Measurements from ENCODE around the gene TNFRSF13B. TPM values are rescaled to one million over a fixed set of nuclear protein-coding genes. Genes with fewer than 3 reads are reported as not detected.

TNFRSF13B gene
- total RNA-seq, 2 experiments from 2014 or later: not detected

GRCh38 chr17:16948587-16949376 lies 23.1 kb downstream of the TNFRSF13B start:
- ATAC-seq (ENCODE audit: low read depth) (no peak), DNase-seq (no peak)
- no peaks in the 10 kb centered on the region for H3K36me3 Mint-ChIP-seq
- no peak overlapping the region for H3K4me3 Mint-ChIP-seq
- no peak overlapping the region for H3K27ac Mint-ChIP-seq
- no peaks in the 10 kb centered on the region for H3K4me1 Mint-ChIP-seq
- POLR2A ChIA-PET: no interaction called here
- no peaks in the 10 kb centered on the region for H3K27me3 Mint-ChIP-seq
- peaks cover 10% of the 10 kb centered on the region for H3K9me3 Mint-ChIP-seq

DNA sequence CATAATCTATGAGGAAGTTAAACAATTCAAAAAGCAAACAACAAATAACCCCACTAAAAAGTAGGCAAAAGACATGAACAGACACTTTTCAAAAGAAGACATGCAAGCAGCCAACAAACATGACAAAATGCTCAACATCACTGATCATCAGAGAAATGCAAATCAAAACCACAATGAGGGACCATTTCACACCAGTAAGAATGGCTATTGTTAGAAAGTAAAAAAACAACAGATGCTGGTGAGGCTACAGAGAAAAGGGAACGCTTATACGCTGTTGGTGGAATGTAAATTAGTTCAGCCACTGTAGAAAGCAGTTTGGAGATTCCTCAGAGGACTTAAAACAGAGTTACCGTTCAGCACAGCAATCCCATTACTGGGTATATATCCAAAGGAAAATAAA lies 24.4 kb downstream of the TNFRSF13B start:
- ATAC-seq (ENCODE audit: low read depth): no peak
- Mint-ChIP-seq H3K27ac (no peak overlapping the region), H3K4me1 (no peaks in the 10 kb centered on the region), H3K27me3 (no peaks in the 10 kb centered on the region), H3K36me3 (no peaks in the 10 kb centered on the region), H3K9me3 (peaks cover 10% of the 10 kb centered on the region), H3K4me3 (no peak overlapping the region)
- POLR2A ChIA-PET: no interaction called here
- DNase-seq: no peak

GRCh38 chr17:16945663-16946218 lies 26.2 kb downstream of the TNFRSF13B start:
- POLR2A ChIA-PET: no interaction called here
- Mint-ChIP-seq H3K4me3 (no peak overlapping the region), H3K27ac (no peak overlapping the region), H3K36me3 (no peaks in the 10 kb centered on the region), H3K9me3 (peaks cover 10% of the 10 kb centered on the region), H3K27me3 (no peaks in the 10 kb centered on the region), H3K4me1 (no peaks in the 10 kb centered on the region)
- ATAC-seq (ENCODE audit: low read depth): no peak
- DNase-seq: no peak

DNA sequence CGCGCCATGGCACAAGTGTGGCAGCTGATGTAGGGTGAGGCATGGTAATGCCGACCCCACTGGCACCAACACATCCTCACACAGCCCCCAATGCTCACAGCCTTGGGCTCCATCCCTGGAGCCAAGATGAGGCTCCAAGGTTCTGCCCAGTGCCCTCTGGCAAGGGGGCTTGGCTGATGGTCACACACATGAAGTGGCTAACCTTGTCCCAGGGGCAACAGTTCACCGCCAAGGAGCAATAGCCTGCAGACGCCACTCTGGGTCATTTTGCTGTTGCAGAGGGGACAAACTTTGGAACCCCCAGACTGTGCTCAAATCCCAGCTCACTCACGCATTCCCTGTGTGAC lies 26.8 kb downstream of the TNFRSF13B start:
- H3K27me3 Mint-ChIP-seq: no peaks in the 10 kb centered on the region
- DNase-seq: no peak
- H3K4me3 Mint-ChIP-seq: no peak overlapping the region
- POLR2A ChIA-PET: no interaction called here
- H3K36me3 Mint-ChIP-seq: no peaks in the 10 kb centered on the region
- no peak overlapping the region for H3K27ac Mint-ChIP-seq
- H3K9me3 Mint-ChIP-seq: peaks cover 9% of the 10 kb centered on the region
- ATAC-seq (ENCODE audit: low read depth): no peak
- no peaks in the 10 kb centered on the region for H3K4me1 Mint-ChIP-seq

DNA sequence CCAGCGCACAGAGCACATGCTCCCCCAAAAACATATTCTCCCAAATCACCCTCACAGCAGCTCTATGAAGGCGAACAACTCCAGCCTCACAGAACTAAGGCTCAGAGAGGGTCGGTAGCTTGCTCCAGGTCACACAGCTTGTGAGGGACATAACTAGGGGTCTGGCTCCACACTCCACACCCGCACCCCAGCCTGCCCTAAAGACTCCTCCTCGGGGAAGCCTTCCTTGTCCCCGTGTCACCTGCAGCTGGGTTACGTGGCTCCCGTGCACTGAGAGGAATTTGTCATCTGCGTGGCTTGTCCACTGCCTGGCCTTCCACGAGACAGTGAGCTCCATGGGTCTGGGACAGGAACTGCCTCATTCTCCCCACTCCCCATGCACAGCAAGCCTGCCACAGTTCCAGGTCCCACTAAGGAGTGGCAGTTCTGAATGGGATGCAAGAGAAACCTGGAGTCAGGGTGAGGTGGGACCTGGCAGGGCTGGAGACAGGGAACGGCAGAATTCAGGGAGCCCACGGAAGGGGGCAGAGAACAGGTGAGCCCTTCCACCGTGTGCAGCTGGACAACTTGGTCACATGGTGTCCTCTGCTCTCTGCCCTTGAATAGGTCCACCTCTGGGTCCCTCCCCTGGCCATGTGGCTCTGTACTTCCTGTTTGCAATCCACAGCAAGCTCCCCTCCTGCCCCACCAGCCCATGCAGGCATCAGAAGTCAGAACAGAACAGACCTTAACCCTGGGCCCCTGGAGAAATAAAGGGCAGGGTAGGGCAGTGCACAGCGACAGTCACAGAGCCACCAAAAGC lies 27.4 kb downstream of the TNFRSF13B start:
- no peak for ATAC-seq (ENCODE audit: low read depth)
- Mint-ChIP-seq H3K9me3 (peaks cover 9% of the 10 kb centered on the region), H3K36me3 (no peaks in the 10 kb centered on the region), H3K27ac (no peak overlapping the region), H3K27me3 (no peaks in the 10 kb centered on the region), H3K4me3 (no peak overlapping the region), H3K4me1 (no peaks in the 10 kb centered on the region)
- DNase-seq: no peak
- POLR2A ChIA-PET: no interaction called here

DNA sequence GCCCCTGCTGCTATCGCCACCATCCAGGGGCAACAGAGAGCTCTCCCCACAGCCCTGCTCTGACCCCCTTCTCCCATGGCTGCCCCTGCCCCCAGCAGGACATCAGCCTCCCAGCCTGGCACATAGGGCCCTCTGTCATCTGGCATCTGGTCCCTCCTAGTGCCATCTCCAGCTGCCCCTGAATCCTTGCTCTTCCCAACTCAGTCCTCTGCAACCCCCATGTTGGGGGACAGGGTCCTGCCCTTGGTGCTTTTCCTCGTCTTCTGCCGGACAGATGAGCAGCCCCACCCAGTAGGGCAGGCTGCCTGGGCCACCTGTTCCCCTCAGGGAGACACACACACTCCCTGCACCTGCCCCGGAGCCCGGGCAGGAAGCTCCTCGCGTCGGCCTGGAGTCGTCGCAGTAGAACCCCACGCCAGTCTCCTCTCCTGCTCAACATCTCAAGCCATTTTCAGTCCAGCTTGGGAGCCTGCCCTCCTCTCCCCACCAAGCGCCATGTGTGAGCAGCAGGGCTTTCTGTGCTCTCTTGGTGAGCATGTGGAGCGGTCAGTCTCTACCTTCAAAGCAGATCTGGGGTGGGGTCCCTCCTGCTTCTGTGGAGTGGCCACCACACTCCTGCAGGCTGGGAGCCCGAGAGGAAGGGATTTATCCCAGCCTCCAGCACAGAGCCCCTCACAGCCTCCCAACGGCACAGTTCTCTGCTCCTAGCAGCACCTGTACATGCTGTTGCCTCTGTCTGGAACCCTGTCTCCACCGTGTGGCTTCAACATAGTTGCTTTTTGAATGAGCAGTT lies 28.2 kb downstream of the TNFRSF13B start:
- ATAC-seq (ENCODE audit: low read depth): no peak
- Mint-ChIP-seq H3K4me3 (no peak overlapping the region), H3K9me3 (peaks cover 6% of the 10 kb centered on the region), H3K27me3 (peaks cover 3% of the 10 kb centered on the region), H3K27ac (no peak overlapping the region), H3K4me1 (no peaks in the 10 kb centered on the region), H3K36me3 (no peaks in the 10 kb centered on the region)
- POLR2A ChIA-PET: no interaction called here
- no peak for DNase-seq

- Mint-ChIP-seq H3K4me3 (no peak overlapping the region), H3K27ac (no peak overlapping the region), H3K4me1 (no peaks in the 10 kb centered on the region), H3K9me3 (peaks cover 3% of the 10 kb centered on the region), H3K36me3 (no peaks in the 10 kb centered on the region), H3K27me3 (peaks cover 6% of the 10 kb centered on the region)
- no peak for ATAC-seq (ENCODE audit: low read depth)
- POLR2A ChIA-PET: no interaction called here
- no peak for DNase-seq
These were observed 28.9 kb downstream of the TNFRSF13B start for GRCh38 chr17:16943032-16943352.

DNA sequence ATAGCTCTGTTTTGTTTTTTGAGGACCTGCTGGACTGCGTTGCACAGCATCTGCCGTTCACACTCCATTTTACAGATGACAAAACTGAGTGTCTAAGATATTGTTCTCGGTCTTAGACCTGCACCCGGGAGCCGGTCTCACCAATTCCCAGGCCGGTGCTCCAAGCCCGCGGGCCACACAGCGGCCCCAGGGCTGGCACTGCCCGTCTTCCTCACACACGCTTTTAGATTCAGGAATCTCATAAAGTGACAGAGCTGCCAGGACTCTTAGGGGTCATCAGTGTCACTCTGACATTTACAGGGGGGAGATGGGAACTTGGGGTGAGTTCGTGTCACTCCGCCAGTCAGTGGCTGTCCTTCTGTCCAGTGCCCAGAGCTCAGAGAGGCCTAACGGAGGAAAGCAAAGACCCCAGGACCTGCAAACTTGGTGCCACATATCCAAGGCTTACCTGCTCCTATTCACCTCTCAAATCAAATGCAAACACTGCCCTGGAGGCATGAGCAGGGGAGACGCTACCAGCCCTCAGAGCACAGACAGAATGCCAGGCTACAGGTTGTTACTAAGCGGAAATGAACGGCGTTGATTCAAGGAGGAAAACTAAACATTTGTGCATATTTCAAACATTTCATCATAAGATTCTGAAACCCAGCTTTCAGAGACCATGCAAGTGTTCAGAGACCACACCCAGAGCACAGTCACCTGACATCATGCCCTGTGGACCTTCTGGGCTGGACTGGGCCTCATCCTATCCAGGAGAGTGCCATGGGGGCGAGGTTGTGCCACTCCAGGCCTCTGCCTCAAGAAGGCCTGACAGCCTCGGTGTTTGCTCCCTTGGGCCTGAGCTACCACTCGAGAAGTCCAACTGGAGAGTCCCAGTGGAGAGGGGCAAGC lies 29.5 kb downstream of the TNFRSF13B start:
- DNase-seq (no peak), ATAC-seq (ENCODE audit: low read depth) (no peak)
- Mint-ChIP-seq H3K4me3 (no peak overlapping the region), H3K27ac (no peak overlapping the region), H3K36me3 (no peaks in the 10 kb centered on the region), H3K27me3 (peaks cover 8% of the 10 kb centered on the region), H3K9me3 (peaks cover 3% of the 10 kb centered on the region), H3K4me1 (no peaks in the 10 kb centered on the region)
- POLR2A ChIA-PET: no interaction called here

- H3K27me3 Mint-ChIP-seq: peaks cover 8% of the 10 kb centered on the region
- DNase-seq (no peak), ATAC-seq (ENCODE audit: low read depth) (no peak)
- H3K4me1 Mint-ChIP-seq: no peaks in the 10 kb centered on the region
- no peak overlapping the region for H3K4me3 Mint-ChIP-seq
- no peak overlapping the region for H3K27ac Mint-ChIP-seq
- H3K36me3 Mint-ChIP-seq: no peaks in the 10 kb centered on the region
- POLR2A ChIA-PET: no interaction called here
- no peaks in the 10 kb centered on the region for H3K9me3 Mint-ChIP-seq
These were observed 30.6 kb downstream of the TNFRSF13B start for GRCh38 chr17:16941072-16942036.

DNA sequence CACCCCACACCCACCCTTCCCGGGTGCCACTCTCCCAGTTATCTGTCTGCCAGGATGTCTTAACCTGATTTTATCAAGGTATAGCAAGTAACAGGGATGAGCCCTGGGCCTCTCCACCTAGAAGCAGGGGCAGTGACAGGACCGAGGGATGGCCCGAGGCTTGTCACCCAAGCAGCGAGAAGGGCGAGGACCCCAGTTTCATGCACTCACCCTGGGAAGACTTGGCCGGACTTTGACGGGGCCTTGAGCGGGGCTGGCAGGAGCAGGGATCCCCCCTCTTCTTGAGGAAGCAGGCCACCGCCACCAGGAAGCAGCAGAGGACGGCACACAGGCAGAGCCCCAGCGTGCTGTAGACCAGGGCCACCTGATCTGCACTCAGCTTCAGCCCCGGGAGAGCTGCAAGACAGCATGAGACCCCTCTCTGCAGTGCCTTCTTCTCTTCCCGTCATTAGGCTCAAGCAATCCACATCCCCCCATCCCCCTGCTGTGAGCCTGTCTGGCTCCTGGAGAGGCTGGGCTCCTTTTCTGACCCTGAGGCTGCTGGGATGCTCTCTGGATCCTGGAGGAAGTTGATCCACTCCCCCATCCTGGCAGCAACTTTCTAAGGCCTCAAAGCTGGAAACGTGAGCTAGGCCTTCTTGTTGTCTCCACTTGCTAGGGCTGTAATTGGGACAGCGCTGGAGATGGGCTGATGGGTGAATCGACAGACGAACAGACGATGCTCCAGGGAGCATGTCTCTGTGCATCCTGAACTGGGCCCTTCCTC lies 31.6 kb downstream of the TNFRSF13B start:
- POLR2A ChIA-PET: no interaction called here
- Mint-ChIP-seq H3K27ac (no peak overlapping the region), H3K4me1 (no peaks in the 10 kb centered on the region), H3K4me3 (no peak overlapping the region), H3K9me3 (no peaks in the 10 kb centered on the region), H3K27me3 (peaks cover 8% of the 10 kb centered on the region), H3K36me3 (no peaks in the 10 kb centered on the region)
- ATAC-seq (ENCODE audit: low read depth) (no peak), DNase-seq (no peak)

DNA sequence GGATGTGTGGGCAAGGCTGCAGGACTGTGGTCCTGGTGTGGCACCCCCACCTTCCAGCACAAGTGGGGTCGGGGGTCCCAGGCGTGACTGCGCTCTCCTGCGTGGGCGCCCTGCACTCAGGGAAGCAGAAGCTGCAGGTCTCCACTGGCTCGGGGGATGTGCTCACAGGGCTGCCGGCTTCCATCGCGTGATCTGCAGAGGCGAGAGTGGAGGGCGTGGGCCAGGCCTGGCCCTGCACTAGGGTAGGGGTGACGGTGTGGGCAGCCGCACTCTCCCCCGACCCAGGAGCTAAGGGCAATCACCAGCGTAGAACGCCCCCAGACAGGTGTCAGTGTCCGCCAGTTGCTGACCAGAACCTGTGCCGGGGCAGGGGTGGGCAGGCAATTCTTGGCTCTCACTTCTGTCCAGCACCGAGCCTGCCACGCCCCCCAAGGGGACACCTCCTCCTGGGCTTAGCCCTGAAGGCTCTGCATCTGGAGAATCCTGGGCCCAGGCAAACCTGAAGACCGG lies 32.3 kb downstream of the TNFRSF13B start:
- DNase-seq (no peak), ATAC-seq (ENCODE audit: low read depth) (no peak)
- Mint-ChIP-seq H3K4me3 (no peak overlapping the region), H3K36me3 (no peaks in the 10 kb centered on the region), H3K4me1 (no peaks in the 10 kb centered on the region), H3K27me3 (peaks cover 8% of the 10 kb centered on the region), H3K9me3 (no peaks in the 10 kb centered on the region), H3K27ac (no peak overlapping the region)
- POLR2A ChIA-PET: no interaction called here

Data from activated naive CD8-positive, alpha-beta T cell treated with anti-CD3 and anti-CD28 coated beads, Interleukin-2, amount 10 ng/mL, durations not matched to agents 7 days and 5 days (primary cell).